22Rv1 (cell line): ENCODE results near the gene PFN3.

Source experiments
- CTCF ChIP-seq: fragments of 450-650 bp; IDR thresholded peaks from 2 replicates; pipeline ENCODE4 v1.5.1; 2017; ENCODE audit warnings: mild to moderate bottlenecking
- ZFX ChIP-seq: fragments of 450-650 bp; IDR thresholded peaks from 2 replicates; pipeline ENCODE4 v1.6.1; 2017; ENCODE audit warnings: antibody characterized with exemption, borderline replicate concordance

DNA sequence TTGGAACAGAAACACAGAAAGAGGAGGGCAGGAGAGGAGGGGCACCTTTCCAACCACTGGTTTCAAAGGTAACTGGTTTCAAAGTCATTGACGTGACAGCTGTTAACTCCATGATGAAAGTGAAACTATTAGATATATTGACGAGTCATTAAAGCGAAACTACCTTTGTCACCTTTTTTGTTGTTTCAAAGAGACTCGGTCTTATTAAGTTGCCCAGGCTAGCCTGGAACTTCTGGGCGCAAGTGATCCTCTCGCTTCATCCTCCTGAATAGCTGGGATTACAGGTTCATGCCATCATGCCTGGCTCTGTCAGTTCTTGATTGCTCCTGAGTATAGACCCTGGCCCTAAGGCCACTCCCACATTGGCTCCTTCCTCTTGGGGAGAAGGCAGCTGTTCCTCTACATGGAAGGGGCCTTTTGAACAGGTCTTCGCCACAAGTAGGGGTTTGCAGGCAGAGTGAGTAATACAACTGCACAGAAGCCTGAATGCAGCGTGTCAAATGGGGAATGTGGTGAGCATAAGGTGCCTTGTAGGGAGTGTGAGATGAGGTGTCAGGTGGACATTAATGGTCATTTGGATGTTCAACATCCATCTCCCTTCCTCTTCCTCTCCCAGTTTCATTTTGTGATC is 12.3 kb upstream of the PFN3 start:
- TF ChIP-seq CTCF = no peak
- TF ChIP-seq ZFX = no peak
